MCF 10A (cell line): ENCODE results near the gene MARS1. TPM values are rescaled to one million over a fixed set of nuclear protein-coding genes. Genes with fewer than 3 reads are reported as not detected.
A peak's percentile ranks its signal among the peaks of the same experiment; 100 is the strongest.
"Not testable (repeated sequence)": the region's sequence is repeated elsewhere in the genome, so short reads cannot be mapped to it uniquely, and the experiment has no call there.

Experiments
- BruUV-seq: library from RNA; stranded (reverse); fragments of 400-500 nt; replicated peaks from 2 replicates; lab custom pipeline; 2021; lab: Mats Ljungman, UMichigan
- CTCF ChIA-PET: fragments of 300-600 bp; sonication (Branson Sonifier 250); formaldehyde crosslinking; extraction: SDS; loops from one replicate; lab custom pipeline; 2021; ENCODE audit warnings: antibody characterized with exemption, inconsistent platforms; lab: Yijun Ruan, JAX
- POLR2A ChIA-PET: fragments of 300-600, 350-650 bp; sonication (Branson Sonifier 250); formaldehyde crosslinking; extraction: SDS; loops from one replicate; lab custom pipeline; 2020; ENCODE audit warnings: antibody characterized with exemption, inconsistent platforms; lab: Yijun Ruan, JAX
- DNase-seq: peaks from one replicate; pipeline ENCODE4 v3.0.0-alpha.2; 2018; ENCODE audit not compliant: unreplicated experiment
- H3K27ac Mint-ChIP-seq: one replicate; pipeline ENCODE4 v1.8.0; 2022; ENCODE audit warnings: mild to moderate bottlenecking, low read depth, mixed read lengths; ENCODE audit not compliant: unreplicated experiment
- H3K27me3 Mint-ChIP-seq: one replicate; pipeline ENCODE4 v1.8.0; 2022; ENCODE audit warnings: mixed read lengths; ENCODE audit not compliant: insufficient read depth, unreplicated experiment
- H3K36me3 Mint-ChIP-seq: one replicate; pipeline ENCODE4 v1.8.0; 2022; ENCODE audit warnings: mild to moderate bottlenecking, moderate library complexity, mixed read lengths; ENCODE audit not compliant: insufficient read depth, unreplicated experiment
- H3K4me1 Mint-ChIP-seq: one replicate; pipeline ENCODE4 v1.8.0; 2022; ENCODE audit warnings: mixed read lengths; ENCODE audit not compliant: insufficient read depth, unreplicated experiment
- H3K4me3 Mint-ChIP-seq: one replicate; pipeline ENCODE4 v1.8.0; 2022; ENCODE audit warnings: mild to moderate bottlenecking, moderate library complexity, mixed read lengths; ENCODE audit not compliant: unreplicated experiment
- H3K9me3 Mint-ChIP-seq: one replicate; pipeline ENCODE4 v1.8.0; 2022; ENCODE audit warnings: mixed read lengths; ENCODE audit not compliant: unreplicated experiment
- CTCF ChIP-seq: fragments of 200-600 bp; IDR thresholded peaks from one replicate; pipeline ENCODE4 v1.8.0; 2022; ENCODE audit warnings: antibody characterized with exemption, mild to moderate bottlenecking; ENCODE audit not compliant: unreplicated experiment
- intact Hi-C: fragments of 100-400 bp; cut with micrococcal nuclease; formaldehyde crosslinking; loops from 2 replicates; pipeline ENCODE4 v1.14.1; 2022
- total RNA-seq: library from RNA; stranded (reverse); gene quantifications from 2 replicates; pipeline ENCODE4 v1.2.3, GENCODE V29; 2022

Gene MARS1
- total RNA-seq, 1 experiment from 2014 or later = 762 TPM

- H3K4me3 Mint-ChIP-seq = no peak overlapping the region
- H3K36me3 Mint-ChIP-seq = peaks cover 57% of the 10 kb centered on the region
- ChIA-PET CTCF (interaction anchor here (0.9 kb wide), 1 partner anchor 33 kb away, joined by 4 read pairs; no protein-coding TSS in a partner anchor), POLR2A (interaction anchor here (0.8 to 2.1 kb wide), 4 partner anchors 14 to 262 kb away, joined by 3 to 10 read pairs (median 3); partner anchors contain the start of genes CDK4, DDIT3 and TSPAN31)
- H3K4me1 Mint-ChIP-seq = peaks cover 15% of the 10 kb centered on the region
- no TSS peak for BruUV-seq
- no peak for DNase-seq
- no peaks in the 10 kb centered on the region for H3K9me3 Mint-ChIP-seq
- no peak for TF ChIP-seq CTCF
- intact Hi-C loops = no loop called here
- no peaks in the 10 kb centered on the region for H3K27me3 Mint-ChIP-seq
- no peak overlapping the region for H3K27ac Mint-ChIP-seq
Measured at GRCh38 chr12:57490126-57490525, 2.3 kb downstream of the MARS1 start.

- ChIA-PET POLR2A (interaction anchor here (0.7 to 1.2 kb wide), 3 partner anchors 12 to 55 kb away, joined by 3 read pairs; no protein-coding TSS in a partner anchor), CTCF (interaction anchor here (1.0 to 1.2 kb wide), 3 partner anchors 9 to 33 kb away, joined by 3 to 5 read pairs (median 4); no protein-coding TSS in a partner anchor)
- Mint-ChIP-seq H3K36me3 (peaks cover 72% of the 10 kb centered on the region), H3K27me3 (no peaks in the 10 kb centered on the region), H3K4me1 (peaks cover 15% of the 10 kb centered on the region), H3K27ac (no peak overlapping the region), H3K9me3 (no peaks in the 10 kb centered on the region), H3K4me3 (no peak overlapping the region)
- BruUV-seq = TSS peak; percentile 1
- no peak for DNase-seq
- intact Hi-C loops = no loop called here
- no peak for TF ChIP-seq CTCF
Measured at GRCh38 chr12:57491393-57492280, 3.8 kb downstream of the MARS1 start.

- H3K27me3 Mint-ChIP-seq, H3K4me3 Mint-ChIP-seq, BruUV-seq, intact Hi-C loops, H3K9me3 Mint-ChIP-seq, POLR2A ChIA-PET, H3K4me1 Mint-ChIP-seq, CTCF ChIA-PET, DNase-seq, H3K27ac Mint-ChIP-seq: not testable (repeated sequence)
- peaks cover 96% of the 10 kb centered on the region for H3K36me3 Mint-ChIP-seq
Measured at GRCh38 chr12:57495051-57495701, 7.3 kb downstream of the MARS1 start.

- Mint-ChIP-seq H3K27ac (no peak overlapping the region), H3K36me3 (peaks cover 96% of the 10 kb centered on the region)
Measured at GRCh38 chr12:57496822-57497221, 9.0 kb downstream of the MARS1 start.

More at GRCh38 chr12:57496822-57497221, 9.0 kb downstream of the MARS1 start:
- BruUV-seq = no TSS peak
- no peak overlapping the region for H3K4me3 Mint-ChIP-seq
- intact Hi-C loops = no loop called here
- CTCF ChIA-PET = interaction anchor here (0.6 to 1.1 kb wide), 3 partner anchors 34 to 239 kb away, joined by 3 to 4 read pairs (median 3); no protein-coding TSS in a partner anchor
- POLR2A ChIA-PET = interaction anchor here (0.6 kb wide), 1 partner anchor 283 kb away, joined by 3 read pairs; no protein-coding TSS in a partner anchor
- no peaks in the 10 kb centered on the region for H3K4me1 Mint-ChIP-seq
- no peaks in the 10 kb centered on the region for H3K27me3 Mint-ChIP-seq
- DNase-seq = no peak
- TF ChIP-seq CTCF = no peak
- peaks cover 8% of the 10 kb centered on the region for H3K9me3 Mint-ChIP-seq
